ENCODE measurements around the gene MSX1. TPM values are rescaled to one million over a fixed set of nuclear protein-coding genes. Genes with fewer than 3 reads are reported as not detected.

Gene MSX1
- total RNA-seq, 1 donor from 2014 or later = 3.4 TPM

DNA sequence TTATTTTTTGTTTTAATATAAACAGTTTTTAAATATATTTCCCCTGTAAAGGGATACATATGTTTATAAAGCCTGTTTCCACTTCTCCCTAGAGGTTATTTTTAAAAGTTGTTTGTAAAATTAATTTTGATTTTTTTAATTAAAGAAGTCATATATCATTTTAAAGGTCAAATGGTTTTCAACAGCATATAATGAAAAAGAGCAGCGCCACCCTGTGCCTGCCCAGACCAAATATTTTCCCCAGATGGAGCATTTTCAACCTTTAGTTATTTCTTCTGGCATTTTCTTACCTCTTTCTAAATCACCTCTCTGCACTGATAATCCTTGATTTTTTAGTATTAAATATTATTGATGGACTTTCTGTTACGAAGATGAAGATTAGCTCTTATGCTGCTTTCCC, 21.0 kb downstream of the MSX1 start:
- Histone ChIP-seq H3K9me3 (replicated peaks) (no peaks in the 10 kb centered on the region), H3K4me1 (no peaks in the 10 kb centered on the region), H3K27me3 (ENCODE audit: low read depth) (peaks cover 91% of the 10 kb centered on the region), H3K4me3 (no peak overlapping the region), H3K36me3 (no peaks in the 10 kb centered on the region), H3K27ac (replicated peaks) (no peak overlapping the region)
- no peak for DNase-seq
- TF ChIP-seq, protein P1, sequence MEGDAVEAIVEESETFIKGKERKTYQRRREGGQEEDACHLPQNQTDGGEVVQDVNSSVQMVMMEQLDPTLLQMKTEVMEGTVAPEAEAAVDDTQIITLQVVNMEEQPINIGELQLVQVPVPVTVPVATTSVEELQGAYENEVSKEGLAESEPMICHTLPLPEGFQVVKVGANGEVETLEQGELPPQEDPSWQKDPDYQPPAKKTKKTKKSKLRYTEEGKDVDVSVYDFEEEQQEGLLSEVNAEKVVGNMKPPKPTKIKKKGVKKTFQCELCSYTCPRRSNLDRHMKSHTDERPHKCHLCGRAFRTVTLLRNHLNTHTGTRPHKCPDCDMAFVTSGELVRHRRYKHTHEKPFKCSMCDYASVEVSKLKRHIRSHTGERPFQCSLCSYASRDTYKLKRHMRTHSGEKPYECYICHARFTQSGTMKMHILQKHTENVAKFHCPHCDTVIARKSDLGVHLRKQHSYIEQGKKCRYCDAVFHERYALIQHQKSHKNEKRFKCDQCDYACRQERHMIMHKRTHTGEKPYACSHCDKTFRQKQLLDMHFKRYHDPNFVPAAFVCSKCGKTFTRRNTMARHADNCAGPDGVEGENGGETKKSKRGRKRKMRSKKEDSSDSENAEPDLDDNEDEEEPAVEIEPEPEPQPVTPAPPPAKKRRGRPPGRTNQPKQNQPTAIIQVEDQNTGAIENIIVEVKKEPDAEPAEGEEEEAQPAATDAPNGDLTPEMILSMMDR (IDR thresholded peaks at IDR 0.05; ENCODE audit: borderline replicate concordance) = peak; percentile 47
- intact Hi-C loops (cut with micrococcal nuclease) = no loop called here

DNA sequence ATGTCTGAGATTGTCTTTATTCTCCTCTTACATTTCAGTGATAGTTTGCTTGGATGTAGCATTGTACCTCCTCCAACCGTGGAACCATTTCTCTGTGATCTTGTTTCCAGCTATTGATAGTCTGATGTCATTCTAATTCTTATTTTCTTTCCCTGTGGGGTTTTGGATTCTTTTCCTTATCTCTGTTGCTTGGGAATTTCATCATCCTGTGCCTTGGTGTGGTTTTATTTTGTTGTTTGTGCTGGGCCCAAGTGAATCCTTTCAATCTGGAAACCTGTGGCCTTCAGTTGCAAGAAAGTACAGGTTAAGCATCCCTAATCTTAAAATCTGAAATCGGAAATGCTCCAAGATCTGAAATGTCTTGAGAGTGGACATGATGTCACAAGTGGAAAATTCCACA, 22.0 kb downstream of the MSX1 start:
- H3K4me3 ChIP-seq = no peak overlapping the region
- H3K9me3 ChIP-seq (replicated peaks) = no peaks in the 10 kb centered on the region
- no peak for DNase-seq
- intact Hi-C loops (cut with micrococcal nuclease) = no loop called here
- no peaks in the 10 kb centered on the region for H3K4me1 ChIP-seq
- TF ChIP-seq, protein P1 (IDR thresholded peaks at IDR 0.05; ENCODE audit: borderline replicate concordance) = no peak
- peaks cover 91% of the 10 kb centered on the region for H3K27me3 ChIP-seq (ENCODE audit: low read depth)
- no peaks in the 10 kb centered on the region for H3K36me3 ChIP-seq
- H3K27ac ChIP-seq (replicated peaks) = no peak overlapping the region

DNA sequence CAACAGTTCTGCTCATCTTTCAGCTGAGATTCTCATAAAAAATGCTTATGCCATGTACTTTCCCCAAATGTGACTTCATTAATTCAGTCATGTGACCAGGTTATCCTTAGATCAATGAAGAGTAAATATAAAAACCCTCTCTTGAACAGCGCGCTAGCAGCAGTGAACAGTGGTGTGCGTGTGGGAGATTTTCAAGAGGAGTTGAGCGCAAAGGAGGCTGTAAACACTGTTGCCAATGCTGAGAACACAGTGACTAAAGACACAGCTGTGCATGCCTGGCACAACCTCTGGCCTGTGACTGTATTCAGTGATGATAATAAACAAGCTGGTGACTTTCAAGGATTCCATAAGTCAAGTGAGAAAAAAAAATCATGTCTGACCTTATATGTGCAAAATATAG, 25.1 kb downstream of the MSX1 start:
- no peak overlapping the region for H3K4me3 ChIP-seq
- no peak overlapping the region for H3K27ac ChIP-seq (replicated peaks)
- no peaks in the 10 kb centered on the region for H3K36me3 ChIP-seq
- peaks cover 91% of the 10 kb centered on the region for H3K27me3 ChIP-seq (ENCODE audit: low read depth)
- no peak for DNase-seq
- H3K9me3 ChIP-seq (replicated peaks) = no peaks in the 10 kb centered on the region
- TF ChIP-seq, protein P1 (IDR thresholded peaks at IDR 0.05; ENCODE audit: borderline replicate concordance) = no peak
- H3K4me1 ChIP-seq = no peaks in the 10 kb centered on the region
- intact Hi-C loops (cut with micrococcal nuclease) = no loop called here

DNA sequence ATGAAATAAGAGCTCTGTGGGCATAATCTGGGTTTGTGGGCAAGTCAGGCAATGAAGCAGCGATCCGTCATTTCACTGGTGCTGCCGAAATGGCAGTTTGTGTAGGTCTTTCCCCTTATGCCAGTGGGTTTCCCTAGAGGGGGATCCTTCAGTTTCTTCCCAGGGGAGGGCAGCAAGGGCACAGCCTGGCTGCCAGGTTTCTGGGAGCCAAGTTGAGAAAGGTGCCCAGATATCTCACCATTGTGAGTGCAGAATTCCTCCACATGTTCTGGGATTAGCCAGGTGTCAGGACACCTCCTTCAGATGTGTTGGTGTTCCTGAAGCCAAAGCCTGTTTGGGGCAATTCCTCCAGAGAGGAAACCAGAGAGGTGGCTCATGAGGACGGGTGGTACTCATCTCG, 28.0 kb downstream of the MSX1 start:
- H3K27me3 ChIP-seq (ENCODE audit: low read depth) = peaks cover 89% of the 10 kb centered on the region
- DNase-seq = no peak
- no peak overlapping the region for H3K4me3 ChIP-seq
- TF ChIP-seq, protein P1 (IDR thresholded peaks at IDR 0.05; ENCODE audit: borderline replicate concordance) = no peak
- intact Hi-C loops (cut with micrococcal nuclease) = no loop called here
- H3K36me3 ChIP-seq = no peaks in the 10 kb centered on the region
- H3K9me3 ChIP-seq (replicated peaks) = no peaks in the 10 kb centered on the region
- H3K4me1 ChIP-seq = no peaks in the 10 kb centered on the region
- no peak overlapping the region for H3K27ac ChIP-seq (replicated peaks)

DNA sequence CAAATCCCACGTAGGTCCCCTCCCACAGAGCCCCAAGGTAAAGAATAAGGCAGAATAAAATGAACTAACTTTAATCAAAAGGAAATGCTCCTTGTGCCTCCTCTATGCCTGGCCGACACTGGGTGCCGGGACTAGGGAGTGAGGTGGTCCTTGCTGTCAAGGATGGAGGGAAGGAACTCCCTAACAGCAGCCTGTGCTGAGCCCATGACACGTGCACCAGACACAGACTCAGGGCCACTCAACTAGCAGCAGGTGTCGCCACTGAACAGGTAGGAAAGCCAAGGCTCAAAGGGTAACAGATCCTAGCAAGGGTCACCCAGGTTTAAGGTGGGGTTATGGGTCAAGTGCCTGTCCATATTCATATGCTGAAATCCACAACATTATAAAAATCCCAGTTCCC, 29.2 kb downstream of the MSX1 start:
- H3K27ac ChIP-seq (replicated peaks) = no peak overlapping the region
- intact Hi-C loops (cut with micrococcal nuclease) = no loop called here
- H3K4me1 ChIP-seq = no peaks in the 10 kb centered on the region
- H3K36me3 ChIP-seq = no peaks in the 10 kb centered on the region
- H3K9me3 ChIP-seq (replicated peaks) = no peaks in the 10 kb centered on the region
- no peak for DNase-seq
- TF ChIP-seq, protein P1 (IDR thresholded peaks at IDR 0.05; ENCODE audit: borderline replicate concordance) = no peak
- no peak overlapping the region for H3K4me3 ChIP-seq
- H3K27me3 ChIP-seq (ENCODE audit: low read depth) = peaks cover 83% of the 10 kb centered on the region

DNA sequence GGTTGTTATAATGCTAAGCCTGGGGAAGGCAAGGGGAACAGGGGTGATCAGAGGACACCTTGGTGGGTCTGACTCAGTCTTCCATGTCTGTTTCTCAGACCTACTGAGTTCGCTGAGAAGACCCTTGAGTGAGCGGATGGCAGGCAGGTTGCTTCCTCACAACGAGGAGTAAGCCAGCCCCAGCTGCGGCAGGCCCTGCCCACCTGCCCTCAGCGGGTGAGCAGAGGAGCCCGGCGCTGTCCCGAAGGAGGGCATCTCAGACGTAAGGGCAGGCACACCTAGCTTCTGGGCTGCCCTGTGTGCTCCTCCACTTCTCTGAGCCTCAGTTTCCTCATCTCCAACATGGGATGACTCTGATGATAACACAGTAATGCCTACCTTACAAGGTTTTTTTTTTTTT, 30.3 kb downstream of the MSX1 start:
- Histone ChIP-seq H3K27me3 (ENCODE audit: low read depth) (peaks cover 88% of the 10 kb centered on the region), H3K4me3 (no peak overlapping the region), H3K4me1 (no peaks in the 10 kb centered on the region), H3K9me3 (replicated peaks) (no peaks in the 10 kb centered on the region), H3K27ac (replicated peaks) (no peak overlapping the region), H3K36me3 (no peaks in the 10 kb centered on the region)
- no peak for DNase-seq
- intact Hi-C loops (cut with micrococcal nuclease) = no loop called here
- TF ChIP-seq, protein P1 (IDR thresholded peaks at IDR 0.05; ENCODE audit: borderline replicate concordance) = no peak
